Ammon's horn (tissue), 1 donor: ENCODE data around the gene MANF.

Source experiments
- DNase-seq: peaks from one replicate; pipeline ENCODE4 v3.0.0-alpha.2; 2016; ENCODE audit warnings: low spot score

MANF gene

GRCh38 chr3:51390246-51391074 lies 5.4 kb downstream of the MANF start:
- DNase-seq, result no peak

- peak; percentile 97 for DNase-seq
Measured at GRCh38 chr3:51391075-51391565, 6.0 kb downstream of the MANF start, which contains the start of gene RBM15B. Gene RBM15B, plus strand, starts transcription at chr3:51391285. Its CDS starts 115 bp downstream, at chr3:51391400.

- no peak for DNase-seq
Measured at GRCh38 chr3:51391566-51392354, 6.7 kb downstream of the MANF start.

- DNase-seq, result no peak
Measured at GRCh38 chr3:51392355-51393133, 7.5 kb downstream of the MANF start.

- no peak for DNase-seq
Measured at GRCh38 chr3:51393134-51393495, 8.0 kb downstream of the MANF start.

GRCh38 chr3:51393564-51393963 lies 8.5 kb downstream of the MANF start:
- DNase-seq, result no peak

GRCh38 chr3:51394541-51394940 lies 9.4 kb downstream of the MANF start:
- no peak for DNase-seq

GRCh38 chr3:51395493-51396213 lies 10.6 kb downstream of the MANF start:
- DNase-seq, result no peak

GRCh38 chr3:51396401-51396800 lies 11.3 kb downstream of the MANF start:
- DNase-seq, result no peak

- no peak for DNase-seq
Measured at GRCh38 chr3:51397392-51397791, 12.3 kb downstream of the MANF start.

GRCh38 chr3:51398595-51399310 lies 13.7 kb downstream of the MANF start:
- no peak for DNase-seq

- no peak for DNase-seq
Measured at GRCh38 chr3:51400166-51400565, 15.1 kb downstream of the MANF start.

GRCh38 chr3:51401735-51402134 lies 16.6 kb downstream of the MANF start:
- DNase-seq, result no peak

GRCh38 chr3:51403675-51404074 lies 18.6 kb downstream of the MANF start:
- DNase-seq, result no peak

GRCh38 chr3:51408021-51408420 lies 22.9 kb downstream of the MANF start:
- no peak for DNase-seq

- DNase-seq, result no peak
Measured at GRCh38 chr3:51408813-51409212, 23.7 kb downstream of the MANF start.

- DNase-seq, result no peak
Measured at GRCh38 chr3:51422211-51422610, 37.1 kb downstream of the MANF start.

- no peak for DNase-seq
Measured at GRCh38 chr3:51426921-51427320, 41.8 kb downstream of the MANF start.

GRCh38 chr3:51429138-51429537 lies 44.0 kb downstream of the MANF start:
- DNase-seq, result no peak

GRCh38 chr3:51434110-51434509 lies 49.0 kb downstream of the MANF start:
- no peak for DNase-seq

GRCh38 chr3:51434746-51435327 lies 49.7 kb downstream of the MANF start:
- peak; percentile 48 for DNase-seq
